Astrocyte (in vitro differentiated cells and primary cell): ENCODE measurements around the gene SH2D7.

Source experiments
- EZH2 ChIP-seq: IDR thresholded peaks from 2 replicates; pipeline ENCODE4 v1.6.1; 2012; ENCODE audit warnings: mild to moderate bottlenecking, low read length, inconsistent platforms; ENCODE audit not compliant: insufficient read depth
- TF ChIP-seq, protein P1 (sequence below): IDR thresholded peaks from 2 replicates; pipeline ENCODE4 v1.5.1; 2011; ENCODE audit warnings: low read depth, mild to moderate bottlenecking, inconsistent platforms, low read length, moderate library complexity; ENCODE audit not compliant: insufficient read depth

DNA sequence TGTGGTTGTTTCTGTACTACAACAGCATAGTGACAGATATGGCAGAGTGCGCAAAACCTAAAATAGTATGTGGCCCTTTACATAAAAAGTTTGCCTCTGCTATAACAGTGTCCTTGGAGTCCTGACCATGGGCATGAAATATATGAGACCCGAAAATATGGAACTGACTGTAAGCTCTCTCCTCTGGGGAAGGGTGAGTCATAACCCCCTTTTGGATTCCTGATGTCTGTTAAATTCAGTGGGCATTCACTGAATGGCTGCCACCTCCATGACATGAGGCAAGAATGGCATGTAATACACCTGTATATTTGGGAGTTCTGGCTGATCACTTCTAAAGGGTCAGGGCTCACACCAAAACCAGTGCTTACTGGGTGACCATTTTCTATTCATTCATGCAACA lies 21.0 kb upstream of the SH2D7 start:
- TF ChIP-seq EZH2 = no peak
- TF ChIP-seq, protein P1, sequence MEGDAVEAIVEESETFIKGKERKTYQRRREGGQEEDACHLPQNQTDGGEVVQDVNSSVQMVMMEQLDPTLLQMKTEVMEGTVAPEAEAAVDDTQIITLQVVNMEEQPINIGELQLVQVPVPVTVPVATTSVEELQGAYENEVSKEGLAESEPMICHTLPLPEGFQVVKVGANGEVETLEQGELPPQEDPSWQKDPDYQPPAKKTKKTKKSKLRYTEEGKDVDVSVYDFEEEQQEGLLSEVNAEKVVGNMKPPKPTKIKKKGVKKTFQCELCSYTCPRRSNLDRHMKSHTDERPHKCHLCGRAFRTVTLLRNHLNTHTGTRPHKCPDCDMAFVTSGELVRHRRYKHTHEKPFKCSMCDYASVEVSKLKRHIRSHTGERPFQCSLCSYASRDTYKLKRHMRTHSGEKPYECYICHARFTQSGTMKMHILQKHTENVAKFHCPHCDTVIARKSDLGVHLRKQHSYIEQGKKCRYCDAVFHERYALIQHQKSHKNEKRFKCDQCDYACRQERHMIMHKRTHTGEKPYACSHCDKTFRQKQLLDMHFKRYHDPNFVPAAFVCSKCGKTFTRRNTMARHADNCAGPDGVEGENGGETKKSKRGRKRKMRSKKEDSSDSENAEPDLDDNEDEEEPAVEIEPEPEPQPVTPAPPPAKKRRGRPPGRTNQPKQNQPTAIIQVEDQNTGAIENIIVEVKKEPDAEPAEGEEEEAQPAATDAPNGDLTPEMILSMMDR = no peak
